D721Med (cell line): ENCODE results near the gene PCDHA12.
"Not testable (repeated sequence)": the region's sequence is repeated elsewhere in the genome, so short reads cannot be mapped to it uniquely, and the experiment has no call there.

Source experiments
- DNase-seq: peaks from one replicate; pipeline ENCODE4 v3.0.0; 2011; ENCODE audit warnings: low spot score; ENCODE audit not compliant: insufficient read length
- FAIRE-seq: peaks from 2 replicates; lab custom pipeline; 2011; peaks lifted over from hg19 to GRCh38; lab: Jason Lieb, UNC
- TF ChIP-seq, protein P1 (sequence below): IDR thresholded peaks from 2 replicates; pipeline ENCODE4 v1.5.1; 2012; ENCODE audit warnings: mild to moderate bottlenecking, control low read depth; ENCODE audit not compliant: insufficient read depth; ENCODE audit errors: missing control alignments

Gene PCDHA12

DNA sequence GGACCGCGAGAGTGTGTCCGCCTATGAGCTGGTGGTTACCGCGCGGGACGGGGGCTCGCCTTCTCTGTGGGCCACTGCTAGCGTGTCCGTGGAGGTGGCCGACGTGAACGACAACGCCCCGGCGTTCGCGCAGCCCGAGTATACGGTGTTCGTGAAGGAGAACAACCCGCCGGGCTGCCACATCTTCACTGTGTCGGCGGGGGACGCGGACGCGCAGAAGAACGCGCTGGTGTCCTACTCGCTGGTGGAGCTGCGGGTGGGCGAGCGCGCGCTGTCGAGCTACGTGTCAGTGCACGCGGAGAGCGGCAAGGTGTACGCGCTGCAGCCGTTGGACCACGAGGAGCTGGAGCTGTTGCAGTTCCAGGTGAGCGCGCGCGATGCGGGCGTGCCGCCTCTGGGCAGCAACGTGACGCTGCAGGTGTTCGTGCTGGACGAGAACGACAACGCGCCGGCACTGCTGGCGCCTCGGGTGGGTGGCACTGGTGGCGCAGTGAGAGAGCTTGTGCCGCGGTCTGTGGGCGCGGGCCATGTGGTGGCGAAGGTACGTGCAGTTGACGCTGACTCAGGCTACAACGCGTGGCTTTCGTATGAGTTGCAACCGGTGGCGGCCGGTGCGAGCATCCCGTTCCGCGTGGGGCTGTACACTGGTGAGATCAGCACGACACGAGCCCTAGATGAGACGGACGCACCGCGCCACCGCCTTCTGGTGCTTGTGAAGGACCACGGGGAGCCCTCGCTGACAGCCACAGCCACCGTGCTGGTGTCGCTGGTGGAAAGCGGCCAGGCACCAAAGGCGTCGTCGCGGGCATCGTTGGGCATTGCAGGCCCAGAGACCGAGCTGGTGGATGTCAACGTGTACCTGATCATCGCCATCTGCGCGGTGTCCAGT lies 39.2 kb upstream of the PCDHA12 start:
- TF ChIP-seq, protein P1, sequence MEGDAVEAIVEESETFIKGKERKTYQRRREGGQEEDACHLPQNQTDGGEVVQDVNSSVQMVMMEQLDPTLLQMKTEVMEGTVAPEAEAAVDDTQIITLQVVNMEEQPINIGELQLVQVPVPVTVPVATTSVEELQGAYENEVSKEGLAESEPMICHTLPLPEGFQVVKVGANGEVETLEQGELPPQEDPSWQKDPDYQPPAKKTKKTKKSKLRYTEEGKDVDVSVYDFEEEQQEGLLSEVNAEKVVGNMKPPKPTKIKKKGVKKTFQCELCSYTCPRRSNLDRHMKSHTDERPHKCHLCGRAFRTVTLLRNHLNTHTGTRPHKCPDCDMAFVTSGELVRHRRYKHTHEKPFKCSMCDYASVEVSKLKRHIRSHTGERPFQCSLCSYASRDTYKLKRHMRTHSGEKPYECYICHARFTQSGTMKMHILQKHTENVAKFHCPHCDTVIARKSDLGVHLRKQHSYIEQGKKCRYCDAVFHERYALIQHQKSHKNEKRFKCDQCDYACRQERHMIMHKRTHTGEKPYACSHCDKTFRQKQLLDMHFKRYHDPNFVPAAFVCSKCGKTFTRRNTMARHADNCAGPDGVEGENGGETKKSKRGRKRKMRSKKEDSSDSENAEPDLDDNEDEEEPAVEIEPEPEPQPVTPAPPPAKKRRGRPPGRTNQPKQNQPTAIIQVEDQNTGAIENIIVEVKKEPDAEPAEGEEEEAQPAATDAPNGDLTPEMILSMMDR = no peak
- no peak for FAIRE-seq
- DNase-seq = no peak

DNA sequence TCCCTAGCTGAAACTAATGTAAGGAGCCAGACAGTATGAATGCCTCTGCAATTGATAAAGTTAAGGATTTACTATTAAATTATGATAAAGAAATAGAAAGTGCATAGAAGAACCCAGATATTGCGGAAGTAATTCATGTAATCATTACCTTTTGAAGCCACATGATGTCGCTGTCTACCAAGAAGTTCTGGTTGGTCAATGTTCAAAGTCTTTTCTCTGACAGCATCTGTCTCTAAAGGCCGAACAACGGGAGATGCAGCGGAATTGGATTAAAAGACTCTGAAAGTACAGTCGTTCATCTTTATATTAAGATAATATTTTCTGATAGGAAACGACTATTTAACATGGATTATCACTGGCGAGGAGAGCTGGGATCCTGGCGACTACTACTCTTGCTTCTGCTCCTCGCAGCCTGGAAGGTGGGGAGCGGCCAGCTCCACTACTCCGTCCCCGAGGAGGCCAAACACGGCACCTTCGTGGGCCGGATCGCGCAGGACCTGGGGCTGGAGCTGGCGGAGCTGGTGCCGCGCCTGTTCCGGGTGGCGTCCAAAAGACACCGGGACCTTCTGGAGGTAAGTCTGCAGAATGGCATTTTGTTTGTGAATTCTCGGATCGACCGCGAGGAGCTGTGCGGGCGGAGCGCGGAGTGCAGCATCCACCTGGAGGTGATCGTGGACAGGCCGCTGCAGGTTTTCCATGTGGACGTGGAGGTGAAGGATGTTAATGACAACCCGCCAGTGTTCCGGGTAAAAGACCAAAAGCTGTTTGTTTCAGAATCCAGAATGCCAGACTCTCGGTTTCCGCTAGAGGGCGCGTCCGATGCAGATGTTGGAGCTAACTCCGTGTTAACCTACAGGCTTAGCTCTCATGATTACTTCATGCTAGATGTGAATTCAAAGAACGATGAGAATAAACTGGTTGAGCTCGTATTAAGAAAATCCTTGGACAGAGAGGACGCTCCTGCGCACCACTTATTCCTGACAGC lies 33.8 kb upstream of the PCDHA12 start, which contains the start of gene PCDHA8:
PCDHA8 (plus strand) TSS at position 210 of the 985 bp plus-strand sequence; CDS start at position 345, 135 bp downstream.
- DNase-seq = no peak

DNA sequence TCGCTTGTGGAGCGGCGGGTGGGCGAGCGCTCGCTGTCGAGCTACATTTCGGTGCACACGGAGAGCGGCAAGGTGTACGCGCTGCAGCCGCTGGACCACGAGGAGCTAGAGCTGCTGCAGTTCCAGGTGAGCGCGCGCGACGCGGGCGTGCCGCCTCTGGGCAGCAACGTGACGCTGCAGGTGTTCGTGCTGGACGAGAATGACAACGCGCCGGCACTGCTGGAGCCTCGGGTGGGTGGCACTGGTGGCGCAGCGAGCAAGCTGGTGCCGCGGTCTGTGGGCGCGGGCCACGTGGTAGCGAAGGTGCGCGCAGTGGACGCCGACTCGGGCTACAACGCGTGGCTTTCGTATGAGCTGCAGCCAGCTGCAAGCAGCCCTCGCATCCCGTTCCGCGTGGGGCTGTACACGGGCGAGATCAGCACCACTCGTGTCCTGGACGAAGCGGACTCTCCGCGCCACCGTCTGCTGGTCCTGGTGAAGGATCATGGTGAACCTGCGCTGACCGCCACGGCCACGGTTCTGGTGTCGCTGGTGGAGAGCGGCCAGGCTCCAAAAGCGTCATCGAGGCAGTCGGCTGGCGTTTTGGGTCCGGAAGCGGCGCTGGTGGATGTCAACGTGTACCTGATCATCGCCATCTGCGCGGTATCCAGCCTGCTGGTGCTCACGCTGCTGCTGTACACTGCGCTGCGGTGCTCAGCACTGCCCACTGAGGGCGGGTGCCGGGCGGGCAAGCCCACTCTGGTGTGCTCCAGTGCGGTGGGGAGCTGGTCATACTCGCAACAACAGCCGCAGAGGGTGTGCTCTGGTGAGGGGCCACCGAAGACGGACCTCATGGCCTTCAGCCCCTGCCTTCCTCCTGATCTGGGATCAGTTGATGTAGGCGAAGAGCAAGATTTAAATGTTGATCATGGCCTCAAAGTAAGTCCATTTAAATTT lies 32.0 kb upstream of the PCDHA12 start:
- DNase-seq = no peak
- TF ChIP-seq, protein P1 = no peak
- FAIRE-seq = no peak

More for the DNA sequence above, 33.8 kb upstream of the PCDHA12 start, which contains the start of gene PCDHA8:
- FAIRE-seq = no peak
- TF ChIP-seq, protein P1 = peak; percentile 47

DNA sequence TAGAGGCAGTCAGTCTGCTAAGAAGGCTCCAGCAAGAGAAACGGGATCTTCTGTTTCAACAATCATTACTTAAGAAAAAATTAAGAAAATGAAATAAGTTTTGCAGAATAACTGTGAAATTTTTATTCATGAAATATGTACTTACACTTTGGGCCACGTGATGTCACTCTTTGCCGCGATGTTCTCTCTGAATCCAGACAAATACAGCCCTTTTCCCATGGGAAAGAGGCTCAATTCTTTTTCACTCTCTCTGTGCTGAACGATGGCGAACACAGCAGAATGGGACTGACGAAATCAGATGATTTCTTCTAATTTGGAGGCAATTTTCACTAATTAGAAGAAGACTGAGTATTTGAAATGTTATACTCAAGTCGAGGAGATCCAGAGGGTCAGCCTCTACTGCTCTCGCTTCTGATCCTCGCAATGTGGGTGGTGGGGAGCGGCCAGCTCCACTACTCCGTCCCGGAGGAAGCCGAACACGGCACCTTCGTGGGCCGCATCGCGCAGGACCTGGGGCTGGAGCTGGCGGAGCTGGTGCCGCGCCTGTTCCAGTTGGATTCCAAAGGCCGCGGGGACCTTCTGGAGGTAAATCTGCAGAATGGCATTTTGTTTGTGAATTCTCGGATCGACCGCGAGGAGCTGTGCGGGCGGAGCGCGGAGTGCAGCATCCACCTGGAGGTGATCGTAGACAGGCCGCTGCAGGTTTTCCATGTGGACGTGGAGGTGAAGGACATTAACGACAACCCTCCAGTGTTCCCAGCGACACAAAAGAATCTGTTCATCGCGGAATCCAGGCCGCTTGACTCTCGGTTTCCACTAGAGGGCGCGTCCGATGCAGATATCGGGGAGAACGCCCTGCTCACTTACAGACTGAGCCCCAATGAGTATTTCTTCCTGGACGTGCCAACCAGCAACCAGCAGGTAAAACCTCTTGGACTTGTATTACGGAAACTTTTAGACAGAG lies 26.7 kb upstream of the PCDHA12 start, which contains the start of gene PCDHA9:
PCDHA9 (plus strand) TSS at position 244 of the 964 bp plus-strand sequence; CDS start at position 358, 114 bp downstream.
- not testable (repeated sequence) for FAIRE-seq, DNase-seq

DNA sequence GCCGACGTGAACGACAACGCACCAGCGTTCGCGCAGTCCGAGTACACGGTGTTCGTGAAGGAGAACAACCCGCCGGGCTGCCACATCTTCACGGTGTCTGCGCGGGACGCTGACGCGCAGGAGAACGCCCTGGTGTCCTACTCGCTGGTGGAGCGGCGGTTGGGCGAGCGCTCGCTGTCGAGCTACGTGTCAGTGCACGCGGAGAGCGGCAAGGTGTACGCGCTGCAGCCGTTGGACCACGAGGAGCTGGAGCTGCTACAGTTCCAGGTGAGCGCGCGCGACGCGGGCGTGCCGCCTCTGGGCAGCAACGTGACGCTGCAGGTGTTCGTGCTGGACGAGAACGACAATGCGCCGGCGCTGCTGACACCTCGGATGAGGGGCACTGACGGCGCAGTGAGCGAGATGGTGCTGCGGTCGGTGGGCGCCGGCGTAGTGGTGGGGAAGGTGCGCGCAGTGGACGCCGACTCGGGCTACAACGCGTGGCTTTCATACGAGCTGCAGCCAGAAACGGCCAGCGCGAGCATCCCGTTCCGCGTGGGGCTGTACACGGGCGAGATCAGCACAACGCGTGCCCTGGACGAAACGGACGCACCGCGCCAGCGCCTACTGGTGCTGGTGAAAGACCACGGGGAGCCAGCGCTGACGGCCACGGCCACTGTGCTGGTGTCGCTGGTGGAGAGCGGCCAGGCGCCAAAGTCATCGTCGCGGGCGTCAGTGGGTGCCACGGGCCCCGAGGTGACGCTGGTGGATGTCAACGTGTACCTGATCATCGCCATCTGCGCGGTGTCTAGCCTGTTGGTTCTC lies 25.1 kb upstream of the PCDHA12 start:
- not testable (repeated sequence) for FAIRE-seq

DNA sequence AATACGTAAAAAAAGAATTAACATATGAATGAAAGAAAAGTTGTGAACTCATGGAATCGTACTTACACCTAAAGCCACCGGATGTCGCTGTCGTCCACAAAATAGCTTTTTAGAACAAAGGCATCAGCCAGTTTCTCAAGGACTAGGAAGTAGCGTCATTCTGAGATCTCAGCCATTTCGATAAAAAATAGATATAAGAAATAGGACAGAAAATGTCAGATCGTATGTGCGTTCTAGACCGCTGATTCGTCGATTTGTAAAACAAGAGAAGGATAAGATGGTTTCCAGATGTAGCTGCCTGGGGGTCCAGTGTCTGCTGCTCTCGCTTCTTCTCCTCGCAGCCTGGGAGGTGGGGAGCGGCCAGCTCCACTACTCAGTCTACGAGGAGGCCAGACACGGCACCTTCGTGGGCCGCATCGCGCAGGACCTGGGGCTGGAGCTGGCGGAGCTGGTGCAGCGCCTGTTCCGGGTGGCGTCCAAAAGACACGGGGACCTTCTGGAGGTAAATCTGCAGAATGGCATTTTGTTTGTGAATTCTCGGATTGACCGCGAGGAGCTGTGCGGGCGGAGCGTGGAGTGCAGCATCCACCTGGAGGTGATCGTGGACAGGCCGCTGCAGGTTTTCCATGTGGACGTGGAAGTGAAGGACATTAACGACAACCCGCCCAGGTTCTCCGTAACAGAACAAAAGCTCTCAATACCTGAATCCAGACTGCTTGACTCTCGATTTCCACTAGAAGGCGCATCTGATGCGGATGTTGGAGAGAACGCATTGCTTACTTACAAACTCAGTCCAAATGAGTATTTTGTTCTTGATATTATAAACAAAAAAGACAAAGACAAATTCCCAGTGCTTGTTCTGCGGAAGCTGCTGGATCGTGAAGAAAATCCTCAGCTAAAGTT lies 19.1 kb upstream of the PCDHA12 start, which contains the start of gene PCDHA10:
PCDHA10 (plus strand) TSS at position 126 of the 903 bp plus-strand sequence; CDS start at position 278, 152 bp downstream.
- TF ChIP-seq, protein P1 = no peak
- no peak for FAIRE-seq
- DNase-seq = no peak

More for the DNA sequence above, 25.1 kb upstream of the PCDHA12 start:
- DNase-seq = not testable (repeated sequence)
